ENCODE data around the gene GPR173.

GPR173 gene

GRCh38 chrX:53048169-53049126 is at the start of gene GPR173:
GPR173 (plus strand) TSS chrX:53048789; CDS start chrX:53076622, 27,833 bp downstream.
- Histone ChIP-seq H3K79me2 (ENCODE audit: control insufficient read depth, insufficient read depth, low read length, unreplicated experiment) (peaks cover 50% of the 10 kb centered on the region), H3K27me3 (ENCODE audit: insufficient read depth, low read length) (no peaks in the 10 kb centered on the region), H3K36me3 (ENCODE audit: insufficient read depth, low read length) (no peaks in the 10 kb centered on the region), H3K4me1 (ENCODE audit: control insufficient read depth, insufficient read depth, low read length, unreplicated experiment) (peaks cover 18% of the 10 kb centered on the region), H3K27ac (ENCODE audit: low read depth, low read length) (peak within 1 kb of the TSS; percentile 58; the same call in 1 of the 2 replicates), H2AFZ (ENCODE audit: low read length, unreplicated experiment) (peak within 1 kb of the TSS; percentile 60), H3K4me3 (ENCODE audit: low read depth, low read length) (peak within 1 kb of the TSS; percentile 91)

- Histone ChIP-seq H3K4me1 (ENCODE audit: control insufficient read depth, insufficient read depth, low read length, unreplicated experiment) (peaks cover 7% of the 10 kb centered on the region), H3K79me2 (ENCODE audit: control insufficient read depth, insufficient read depth, low read length, unreplicated experiment) (no peaks in the 10 kb centered on the region), H3K27ac (ENCODE audit: low read depth, low read length) (no peak overlapping the region), H3K27me3 (ENCODE audit: insufficient read depth, low read length) (no peaks in the 10 kb centered on the region; the same call in 1 of the 2 replicates), H3K36me3 (ENCODE audit: insufficient read depth, low read length) (no peaks in the 10 kb centered on the region), H2AFZ (ENCODE audit: low read length, unreplicated experiment) (no peak overlapping the region), H3K4me3 (ENCODE audit: low read depth, low read length) (no peak overlapping the region)
Observed at GRCh38 chrX:53000447-53001135, 48.0 kb upstream of the GPR173 start.

- Histone ChIP-seq H3K4me3 (ENCODE audit: low read depth, low read length) (no peak overlapping the region), H3K27me3 (ENCODE audit: insufficient read depth, low read length) (no peaks in the 10 kb centered on the region; the same call in 1 of the 2 replicates), H2AFZ (ENCODE audit: low read length, unreplicated experiment) (no peak overlapping the region), H3K36me3 (ENCODE audit: insufficient read depth, low read length) (no peaks in the 10 kb centered on the region), H3K79me2 (ENCODE audit: control insufficient read depth, insufficient read depth, low read length, unreplicated experiment) (no peaks in the 10 kb centered on the region), H3K27ac (ENCODE audit: low read depth, low read length) (no peak overlapping the region), H3K4me1 (ENCODE audit: control insufficient read depth, insufficient read depth, low read length, unreplicated experiment) (peaks cover 4% of the 10 kb centered on the region)
Observed at GRCh38 chrX:53001958-53002357, 46.6 kb upstream of the GPR173 start.

GRCh38 chrX:53003111-53003510 is 45.5 kb upstream of the GPR173 start:
- Histone ChIP-seq H3K4me1 (ENCODE audit: control insufficient read depth, insufficient read depth, low read length, unreplicated experiment) (peaks cover 4% of the 10 kb centered on the region), H2AFZ (ENCODE audit: low read length, unreplicated experiment) (no peak overlapping the region), H3K27ac (ENCODE audit: low read depth, low read length) (no peak overlapping the region), H3K27me3 (ENCODE audit: insufficient read depth, low read length) (no peaks in the 10 kb centered on the region; the same call in 1 of the 2 replicates), H3K79me2 (ENCODE audit: control insufficient read depth, insufficient read depth, low read length, unreplicated experiment) (no peaks in the 10 kb centered on the region), H3K36me3 (ENCODE audit: insufficient read depth, low read length) (no peaks in the 10 kb centered on the region), H3K4me3 (ENCODE audit: low read depth, low read length) (no peak overlapping the region)

GRCh38 chrX:53004038-53004437 is 44.6 kb upstream of the GPR173 start:
- Histone ChIP-seq H3K36me3 (ENCODE audit: insufficient read depth, low read length) (no peaks in the 10 kb centered on the region), H2AFZ (ENCODE audit: low read length, unreplicated experiment) (no peak overlapping the region), H3K27ac (ENCODE audit: low read depth, low read length) (no peak overlapping the region), H3K27me3 (ENCODE audit: insufficient read depth, low read length) (no peaks in the 10 kb centered on the region; the same call in 1 of the 2 replicates), H3K4me1 (ENCODE audit: control insufficient read depth, insufficient read depth, low read length, unreplicated experiment) (peaks cover 4% of the 10 kb centered on the region), H3K4me3 (ENCODE audit: low read depth, low read length) (no peak overlapping the region), H3K79me2 (ENCODE audit: control insufficient read depth, insufficient read depth, low read length, unreplicated experiment) (no peaks in the 10 kb centered on the region)

- no peak overlapping the region for H3K27ac ChIP-seq (ENCODE audit: low read depth, low read length)
- H3K79me2 ChIP-seq (ENCODE audit: control insufficient read depth, insufficient read depth, low read length, unreplicated experiment), result no peaks in the 10 kb centered on the region
- no peak overlapping the region for H3K4me3 ChIP-seq (ENCODE audit: low read depth, low read length)
- H2AFZ ChIP-seq (ENCODE audit: low read length, unreplicated experiment), result no peak overlapping the region
- no peaks in the 10 kb centered on the region; the same call in 1 of the 2 replicates for H3K27me3 ChIP-seq (ENCODE audit: insufficient read depth, low read length)
- peaks cover 4% of the 10 kb centered on the region for H3K4me1 ChIP-seq (ENCODE audit: control insufficient read depth, insufficient read depth, low read length, unreplicated experiment)
- no peaks in the 10 kb centered on the region for H3K36me3 ChIP-seq (ENCODE audit: insufficient read depth, low read length)
Observed at GRCh38 chrX:53004811-53005210, 43.8 kb upstream of the GPR173 start.

GRCh38 chrX:53005327-53005726 is 43.3 kb upstream of the GPR173 start:
- Histone ChIP-seq H3K4me3 (ENCODE audit: low read depth, low read length) (no peak overlapping the region), H3K36me3 (ENCODE audit: insufficient read depth, low read length) (no peaks in the 10 kb centered on the region), H3K4me1 (ENCODE audit: control insufficient read depth, insufficient read depth, low read length, unreplicated experiment) (peaks cover 4% of the 10 kb centered on the region), H3K27me3 (ENCODE audit: insufficient read depth, low read length) (no peaks in the 10 kb centered on the region; the same call in 1 of the 2 replicates), H3K27ac (ENCODE audit: low read depth, low read length) (no peak overlapping the region), H3K79me2 (ENCODE audit: control insufficient read depth, insufficient read depth, low read length, unreplicated experiment) (no peaks in the 10 kb centered on the region), H2AFZ (ENCODE audit: low read length, unreplicated experiment) (no peak overlapping the region)

GRCh38 chrX:53009032-53009431 is 39.6 kb upstream of the GPR173 start:
- Histone ChIP-seq H3K4me3 (ENCODE audit: low read depth, low read length) (no peak overlapping the region), H3K79me2 (ENCODE audit: control insufficient read depth, insufficient read depth, low read length, unreplicated experiment) (no peaks in the 10 kb centered on the region), H3K36me3 (ENCODE audit: insufficient read depth, low read length) (no peaks in the 10 kb centered on the region), H3K27ac (ENCODE audit: low read depth, low read length) (no peak overlapping the region), H3K4me1 (ENCODE audit: control insufficient read depth, insufficient read depth, low read length, unreplicated experiment) (peaks cover 4% of the 10 kb centered on the region), H2AFZ (ENCODE audit: low read length, unreplicated experiment) (no peak overlapping the region), H3K27me3 (ENCODE audit: insufficient read depth, low read length) (no peaks in the 10 kb centered on the region)

- Histone ChIP-seq H3K4me1 (ENCODE audit: control insufficient read depth, insufficient read depth, low read length, unreplicated experiment) (no peaks in the 10 kb centered on the region), H3K27ac (ENCODE audit: low read depth, low read length) (no peak overlapping the region), H3K27me3 (ENCODE audit: insufficient read depth, low read length) (no peaks in the 10 kb centered on the region), H3K36me3 (ENCODE audit: insufficient read depth, low read length) (no peaks in the 10 kb centered on the region), H3K79me2 (ENCODE audit: control insufficient read depth, insufficient read depth, low read length, unreplicated experiment) (no peaks in the 10 kb centered on the region), H2AFZ (ENCODE audit: low read length, unreplicated experiment) (no peak overlapping the region), H3K4me3 (ENCODE audit: low read depth, low read length) (no peak overlapping the region)
Observed at GRCh38 chrX:53013291-53013690, 35.3 kb upstream of the GPR173 start.

GRCh38 chrX:53018627-53019026 is 30.0 kb upstream of the GPR173 start:
- Histone ChIP-seq H3K27ac (ENCODE audit: low read depth, low read length) (no peak overlapping the region), H3K36me3 (ENCODE audit: insufficient read depth, low read length) (no peaks in the 10 kb centered on the region)

More at GRCh38 chrX:53018627-53019026, 30.0 kb upstream of the GPR173 start:
- H3K79me2 ChIP-seq (ENCODE audit: control insufficient read depth, insufficient read depth, low read length, unreplicated experiment), result no peaks in the 10 kb centered on the region
- H3K27me3 ChIP-seq (ENCODE audit: insufficient read depth, low read length), result no peaks in the 10 kb centered on the region
- H2AFZ ChIP-seq (ENCODE audit: low read length, unreplicated experiment), result no peak overlapping the region
- H3K4me1 ChIP-seq (ENCODE audit: control insufficient read depth, insufficient read depth, low read length, unreplicated experiment), result no peaks in the 10 kb centered on the region
- H3K4me3 ChIP-seq (ENCODE audit: low read depth, low read length), result no peak overlapping the region
